HG02973 (cell line): Measurements from ENCODE around the gene TAS2R31.
"Not testable (repeated sequence)": the region's sequence is repeated elsewhere in the genome, so short reads cannot be mapped to it uniquely, and the experiment has no call there.

Experiments used
- ATAC-seq: cut with Tn5 transposase; IDR thresholded peaks from one replicate; pipeline ENCODE4 v1.9.1; 2021; ENCODE audit warnings: moderate library complexity; ENCODE audit not compliant: unreplicated experiment

TAS2R31 gene

GRCh38 chr12:11031307-11031706 is at the start of gene TAS2R31:
Gene TAS2R31 (minus strand): TSS chr12:11031407. CDS start chr12:11031335, 72 bp downstream.
- ATAC-seq: no peak

- no peak for ATAC-seq
Observed at GRCh38 chr12:11078246-11078645, 47.0 kb upstream of the TAS2R31 start.

DNA sequence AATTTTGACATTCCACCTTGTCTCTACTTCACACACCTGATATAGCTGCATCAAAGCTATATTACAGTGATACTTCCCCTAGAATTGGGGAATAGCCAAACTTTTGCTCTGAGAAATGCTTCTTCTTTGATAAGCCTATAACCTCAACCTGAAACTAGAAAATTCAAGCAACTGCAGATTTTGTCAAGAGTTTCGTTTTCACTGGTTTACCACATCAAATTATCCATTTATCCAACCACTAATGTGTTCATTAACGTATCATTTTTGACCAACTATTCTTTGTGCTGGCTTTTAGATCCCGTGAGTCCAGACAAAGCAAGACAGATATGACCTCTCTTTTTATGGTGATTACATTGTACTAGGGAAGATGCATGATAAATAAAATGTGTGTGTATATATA is 44.4 kb upstream of the TAS2R31 start:
- no peak for ATAC-seq

GRCh38 chr12:11071414-11071813 is 40.2 kb upstream of the TAS2R31 start:
- no peak for ATAC-seq

- no peak for ATAC-seq
Observed at GRCh38 chr12:11070999-11071398, 39.8 kb upstream of the TAS2R31 start.

DNA sequence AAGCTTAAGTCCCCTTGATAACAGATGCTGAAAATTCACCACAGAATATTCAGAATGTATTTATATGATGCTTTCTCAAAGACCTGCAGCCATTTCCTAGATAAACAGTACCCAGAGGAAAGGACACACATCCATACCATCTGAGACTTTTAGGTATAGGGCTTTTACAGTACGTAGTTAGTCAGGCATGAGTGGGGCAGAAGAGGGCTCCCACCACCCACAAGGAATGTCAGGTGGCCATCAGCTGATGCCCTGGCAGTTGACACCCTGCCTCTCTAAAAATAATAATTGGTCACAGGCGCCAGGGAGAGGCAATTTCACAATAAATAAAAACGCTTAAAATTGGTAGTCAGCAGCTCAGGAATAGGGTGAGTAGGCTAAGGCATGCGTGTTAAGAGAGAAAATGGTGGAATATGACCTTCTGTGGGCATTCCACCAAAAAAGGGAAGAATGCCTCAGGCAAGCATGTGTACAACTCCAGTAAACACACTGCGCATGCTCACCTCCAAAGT is 38.7 kb upstream of the TAS2R31 start:
- no peak for ATAC-seq

DNA sequence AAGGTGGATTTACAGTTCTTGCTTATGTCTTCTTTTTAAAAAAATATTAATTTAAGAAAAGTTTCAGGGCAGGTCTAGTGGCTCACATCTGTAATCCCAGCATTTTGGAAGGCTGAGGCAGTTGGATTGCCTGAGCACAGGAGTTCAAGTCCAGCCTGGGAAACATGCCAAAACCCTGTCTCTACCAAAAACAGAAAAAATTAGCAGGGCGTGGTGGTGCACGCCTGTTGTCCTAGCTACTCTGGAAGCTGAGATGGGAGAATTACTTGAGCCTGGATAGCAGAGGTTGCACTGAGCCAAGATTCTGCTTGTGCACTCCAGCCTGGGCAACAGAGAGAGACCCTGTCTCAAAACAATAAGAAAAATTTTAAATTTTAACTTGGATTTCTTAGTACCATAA is 36.3 kb upstream of the TAS2R31 start:
- ATAC-seq: no peak

DNA sequence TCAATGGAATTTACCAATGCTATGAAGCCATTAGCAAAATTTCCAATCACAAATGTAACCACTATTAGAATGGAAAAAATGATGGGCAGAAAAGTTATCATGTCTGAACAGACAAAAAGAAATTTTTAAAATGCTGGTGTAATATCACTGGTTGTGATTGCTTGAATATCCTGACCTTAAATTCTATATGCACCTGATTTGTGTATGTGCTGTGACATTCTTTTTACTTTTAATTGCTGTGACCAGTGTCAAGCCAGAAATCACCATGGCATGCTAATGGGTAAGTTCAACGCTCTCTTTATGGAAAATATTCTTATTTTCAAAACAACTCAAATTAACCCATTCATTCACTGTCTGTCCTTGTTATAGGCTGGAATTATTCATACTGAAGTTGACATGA is 31.0 kb upstream of the TAS2R31 start, which contains the start of gene TAS2R46:
TSS of gene TAS2R46 (minus strand) at position 101 of the 400 bp plus-strand sequence. CDS start at position 101, 0 bp downstream.
- ATAC-seq: not testable (repeated sequence)

DNA sequence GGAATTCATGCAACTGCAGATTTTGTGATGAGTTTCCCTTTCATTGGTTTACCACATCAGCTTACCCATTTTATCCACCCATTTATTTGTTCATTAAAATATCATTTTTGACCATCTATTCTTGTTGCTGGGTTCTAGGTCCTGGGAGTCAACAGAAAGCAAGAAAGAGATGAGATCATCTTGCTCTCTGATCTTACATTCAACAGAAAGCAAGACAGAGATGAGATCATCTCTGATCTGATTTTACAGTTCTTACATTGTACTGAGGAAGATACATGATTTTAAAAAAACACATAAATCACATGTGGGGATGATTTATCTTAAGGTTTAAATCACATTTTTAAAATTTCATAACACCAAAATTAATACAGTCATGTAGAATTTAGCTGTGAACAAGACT is 28.6 kb upstream of the TAS2R31 start:
- no peak for ATAC-seq

GRCh38 chr12:11059041-11059440 is 27.8 kb upstream of the TAS2R31 start:
- no peak for ATAC-seq

DNA sequence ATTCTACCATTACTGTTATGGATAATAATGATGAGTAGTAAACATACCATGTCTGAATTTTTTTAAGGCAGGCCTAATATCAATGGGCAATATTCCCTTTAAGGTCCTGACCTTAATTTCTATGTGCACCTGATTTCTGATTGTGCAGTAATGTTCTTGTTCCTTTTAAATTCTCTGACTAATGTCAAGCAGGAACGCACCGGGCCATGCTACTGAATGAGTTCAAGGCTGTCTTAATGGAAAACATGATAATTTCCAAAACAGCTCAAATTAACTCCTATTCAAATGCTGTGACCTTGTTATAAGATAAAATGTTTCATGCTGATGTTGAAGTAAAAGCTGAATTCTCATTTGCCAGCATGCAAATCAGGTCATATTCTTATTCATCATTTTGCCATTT is 24.1 kb upstream of the TAS2R31 start:
- no peak for ATAC-seq

- ATAC-seq: not testable (repeated sequence)
Observed at GRCh38 chr12:11049806-11050531, 18.8 kb upstream of the TAS2R31 start.

- ATAC-seq: not testable (repeated sequence)
Observed at GRCh38 chr12:11041366-11041765, 10.2 kb upstream of the TAS2R31 start.

DNA sequence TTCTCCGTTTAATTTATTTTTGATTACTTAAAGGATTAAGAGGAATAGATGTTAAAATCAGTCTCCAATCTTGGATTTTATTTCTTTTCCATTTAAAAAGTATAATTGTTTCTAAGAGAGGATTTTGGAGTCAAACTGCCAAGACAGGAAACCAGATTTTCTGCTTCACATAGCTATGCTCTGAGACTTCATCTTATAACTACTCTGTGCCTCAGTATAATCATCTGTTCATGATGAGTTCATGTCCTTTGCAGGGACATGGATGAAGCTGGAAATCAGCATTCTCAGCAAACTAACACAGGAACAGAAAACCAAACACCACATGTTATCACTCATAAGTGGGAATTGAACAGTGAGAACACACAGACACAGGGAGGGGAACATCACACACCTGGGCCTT is 9.0 kb upstream of the TAS2R31 start:
- no peak for ATAC-seq

DNA sequence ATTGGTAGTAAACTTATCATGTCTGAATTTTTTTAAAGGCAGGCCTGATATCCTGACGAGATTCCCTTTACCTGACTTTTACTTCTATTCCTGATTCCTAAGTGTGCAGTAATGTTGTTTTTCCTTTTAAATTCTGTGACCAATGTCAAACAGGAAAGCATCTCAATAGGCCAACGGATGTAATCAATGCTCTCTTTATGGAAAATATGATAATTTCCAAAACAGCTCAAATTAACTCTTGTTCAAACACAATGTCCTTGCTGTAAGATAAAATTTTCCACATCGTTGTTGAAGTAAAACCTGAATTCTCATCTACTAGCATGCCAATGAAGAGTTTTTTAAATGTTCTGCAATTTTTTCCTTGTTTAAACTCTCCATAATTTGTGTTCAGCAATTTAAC is 8.0 kb upstream of the TAS2R31 start:
- no peak for ATAC-seq

- peak; percentile 51 for ATAC-seq
Observed at GRCh38 chr12:11033959-11034358, 2.8 kb upstream of the TAS2R31 start.

GRCh38 chr12:11026118-11026517 is 5.1 kb downstream of the TAS2R31 start:
- no peak for ATAC-seq

- no peak for ATAC-seq
Observed at GRCh38 chr12:11023387-11023786, 7.8 kb downstream of the TAS2R31 start.

DNA sequence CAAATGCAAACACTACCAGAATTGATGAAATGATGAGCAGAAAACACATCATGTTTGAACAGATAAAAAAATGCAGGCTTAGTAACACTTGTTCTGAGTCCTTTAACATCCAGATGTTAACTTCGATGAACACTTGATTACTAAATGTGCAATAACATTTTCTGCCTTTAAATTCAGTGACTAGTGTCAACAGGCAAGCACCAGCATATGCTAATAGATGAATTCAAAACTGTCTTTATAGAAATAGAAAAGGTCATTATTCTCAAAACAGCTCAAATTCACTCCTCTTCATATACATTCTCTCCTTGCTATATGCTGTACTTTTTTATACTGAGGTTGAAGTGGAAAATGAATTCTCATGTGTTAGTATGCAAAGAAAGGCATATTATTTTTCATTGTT is 8.7 kb downstream of the TAS2R31 start, which contains the start of gene TAS2R19:
TSS of gene TAS2R19 (minus strand) at position 101 of the 400 bp plus-strand sequence. CDS start at position 52, 49 bp downstream.
- no peak for ATAC-seq

DNA sequence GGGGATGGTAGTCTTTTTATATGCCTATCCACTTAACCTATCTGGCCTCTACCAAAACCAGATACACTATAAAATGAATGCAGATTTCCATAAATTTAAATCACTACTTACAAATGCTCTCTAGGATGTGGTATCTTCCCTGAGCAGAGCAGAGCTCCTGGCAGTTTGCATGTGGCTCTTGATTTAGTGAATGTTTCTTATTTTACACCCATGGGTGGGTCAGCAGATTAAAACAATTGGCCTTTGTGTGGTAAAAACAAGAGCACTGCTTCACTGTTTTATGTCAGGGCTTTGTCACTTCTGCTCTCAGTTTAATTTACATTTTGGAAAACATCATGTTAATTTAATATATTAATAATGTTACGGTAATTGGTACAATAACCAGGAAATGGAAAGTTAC is 14.3 kb downstream of the TAS2R31 start:
- ATAC-seq: no peak

DNA sequence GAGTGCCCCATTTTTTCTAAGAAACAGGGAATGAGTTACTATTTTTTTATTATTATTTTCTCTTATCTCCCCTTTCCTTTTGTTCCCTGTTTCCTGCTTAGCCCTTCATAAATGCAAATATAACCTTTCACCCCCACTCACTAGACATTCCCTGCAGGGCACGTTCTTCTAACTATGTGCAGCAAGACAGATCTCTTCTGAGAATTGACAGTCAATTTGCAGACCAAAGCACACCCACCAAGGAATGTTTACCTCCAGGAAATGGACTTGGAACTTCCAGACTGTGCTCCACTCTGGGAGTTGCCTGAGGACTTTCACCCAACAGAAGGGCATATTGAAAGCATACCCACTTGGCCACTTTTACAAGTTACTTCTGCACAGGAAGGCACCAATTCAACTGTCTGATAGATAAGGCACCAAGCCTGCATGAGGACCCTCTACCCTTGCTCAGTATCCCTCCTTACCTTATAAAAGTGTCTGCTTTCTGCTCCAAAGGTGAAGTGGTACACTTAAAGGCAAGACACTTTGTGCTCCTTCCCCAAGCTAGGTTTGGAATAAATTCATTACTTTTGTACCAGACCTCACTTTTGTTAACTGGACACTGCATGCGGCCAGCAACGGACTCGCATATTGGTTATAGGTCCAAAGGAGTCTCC is 15.3 kb downstream of the TAS2R31 start:
- no peak for ATAC-seq

- no peak for ATAC-seq
Observed at GRCh38 chr12:11014234-11014633, 17.0 kb downstream of the TAS2R31 start.
